A549 (cell line): ENCODE results near the gene PARP2. TPM values are rescaled to one million over a fixed set of nuclear protein-coding genes. Genes with fewer than 3 reads are reported as not detected.

Source experiments
- ATOH8 ChIP-seq: fragments of 250-450 bp; sonication (Bioruptor Pico); IDR thresholded peaks from 2 replicates; pipeline ENCODE4 v1.5.0; 2020; ENCODE audit warnings: low read depth, mild to moderate bottlenecking, moderate library complexity
- CBX2 ChIP-seq: fragments of 200-600 bp; sonication (generic); IDR thresholded peaks from 2 replicates; pipeline ENCODE4 v1.6.1; 2016; ENCODE audit warnings: low read depth, mild to moderate bottlenecking, borderline replicate concordance
- CHD4 ChIP-seq: fragments of 200-600 bp; sonication (generic); IDR thresholded peaks from 2 replicates; pipeline ENCODE4 v1.6.1; 2016; ENCODE audit warnings: antibody characterized with exemption, mild to moderate bottlenecking, borderline replicate concordance
- CTCF ChIP-seq: fragments of >200 bp; sonication (Bioruptor Twin); formaldehyde crosslinking; IDR thresholded peaks from 3 replicates; pipeline ENCODE4 v1.5.1; 2016
- EHMT2 ChIP-seq: fragments of 200-600 bp; sonication (generic); IDR thresholded peaks from 2 replicates; pipeline ENCODE4 v1.6.1; 2016; ENCODE audit warnings: antibody characterized with exemption, low read depth, mild to moderate bottlenecking, moderate library complexity
- ELK1 ChIP-seq: fragments of 150-350 bp; IDR thresholded peaks from 2 replicates; pipeline ENCODE4 v1.6.1; 2014; ENCODE audit warnings: low read depth, mild to moderate bottlenecking, low read length
- EP300 ChIP-seq, 2 experiments: fragments of >200 bp; sonication (Bioruptor Twin); formaldehyde crosslinking; IDR thresholded peaks; 2 replicates in 1 of 2; 3 replicates in 1 of 2; pipeline ENCODE4 v1.6.1; 2016 to 2017
- FOSB ChIP-seq: fragments of 250-450 bp; sonication (Bioruptor Pico); IDR thresholded peaks from 2 replicates; pipeline ENCODE4 v1.5.0; 2020; ENCODE audit warnings: mild to moderate bottlenecking, moderate library complexity
- FOXS1 ChIP-seq: fragments of 250-450 bp; sonication (Bioruptor Pico); IDR thresholded peaks from 2 replicates; pipeline ENCODE4 v1.5.0; 2020; ENCODE audit warnings: mild to moderate bottlenecking, moderate library complexity
- GATA3 ChIP-seq: IDR thresholded peaks from 2 replicates; pipeline ENCODE4 v1.6.1; 2012; ENCODE audit warnings: borderline replicate concordance
- HDAC2 ChIP-seq: fragments of 200-600 bp; sonication (generic); IDR thresholded peaks from 2 replicates; pipeline ENCODE4 v1.6.1; 2016
- HEYL ChIP-seq: fragments of 250-450 bp; sonication (Bioruptor Pico); IDR thresholded peaks from 2 replicates; pipeline ENCODE4 v1.8.0; 2021; ENCODE audit warnings: mild to moderate bottlenecking, moderate library complexity
- HOXB13 ChIP-seq: fragments of 250-450 bp; sonication (Bioruptor Pico); IDR thresholded peaks from 2 replicates; pipeline ENCODE4 v1.5.0; 2020; ENCODE audit warnings: low read depth, mild to moderate bottlenecking, moderate library complexity
- HOXB5 ChIP-seq: fragments of 250-450 bp; sonication (Bioruptor Pico); IDR thresholded peaks from 2 replicates; pipeline ENCODE4 v1.5.0; 2020; ENCODE audit warnings: mild to moderate bottlenecking, moderate library complexity
- JUN ChIP-seq, 2 experiments: fragments of >200 bp; sonication (Bioruptor Twin); formaldehyde crosslinking; IDR thresholded peaks; 2 replicates in 1 of 2; 3 replicates in 1 of 2; pipeline ENCODE4 v1.6.1; 2016 to 2017
- JUNB ChIP-seq: fragments of >200 bp; sonication (Bioruptor Twin); formaldehyde crosslinking; IDR thresholded peaks from 2 replicates; pipeline ENCODE4 v1.6.1; 2016
- KDM1A ChIP-seq: fragments of 200-600 bp; sonication (generic); IDR thresholded peaks from 2 replicates; pipeline ENCODE4 v1.6.1; 2016; ENCODE audit warnings: low read depth, mild to moderate bottlenecking
- KDM5A ChIP-seq: fragments of 200-600 bp; sonication (generic); IDR thresholded peaks from 2 replicates; pipeline ENCODE4 v1.6.1; 2016; ENCODE audit warnings: antibody characterized with exemption, mild to moderate bottlenecking
- MAX ChIP-seq: IDR thresholded peaks from 2 replicates; pipeline ENCODE4 v1.6.1; 2012
- MAZ ChIP-seq: fragments of 150-350 bp; IDR thresholded peaks from 2 replicates; pipeline ENCODE4 v1.6.1; 2014; ENCODE audit warnings: antibody characterized with exemption, low read depth, low read length, borderline replicate concordance
- NPAS2 ChIP-seq: fragments of 250-450 bp; sonication (Bioruptor Pico); IDR thresholded peaks from 2 replicates; pipeline ENCODE4 v1.8.0; 2022; ENCODE audit warnings: mild to moderate bottlenecking, moderate library complexity, borderline replicate concordance
- NR3C1 ChIP-seq: fragments of >200 bp; sonication (Bioruptor Twin); formaldehyde crosslinking; IDR thresholded peaks from 3 replicates; pipeline ENCODE4 v1.6.1; 2017
- POLR2A ChIP-seq: IDR thresholded peaks from 2 replicates; pipeline ENCODE4 v1.6.1; 2012; ENCODE audit warnings: mild to moderate bottlenecking, low read length
- RAD21 ChIP-seq, 2 experiments: fragments of >200 bp in 1 of 2; sonication (Bioruptor Twin) in 1 of 2; formaldehyde crosslinking in 1 of 2; IDR thresholded peaks in 1 of 2; conservative IDR thresholded peaks in 1 of 2; 2 replicates in 1 of 2; 3 replicates in 1 of 2; pipeline ENCODE4 v1.6.1; 2012 to 2018; ENCODE audit warnings: inconsistent platforms in 1 of 2
- RNF2 ChIP-seq: fragments of 200-600 bp; sonication (generic); IDR thresholded peaks from 2 replicates; pipeline ENCODE4 v1.6.1; 2016; ENCODE audit warnings: low read depth, mild to moderate bottlenecking, antibody characterized with exemption, moderate library complexity, borderline replicate concordance
- SMC3 ChIP-seq: fragments of >200 bp; sonication (Bioruptor Twin); formaldehyde crosslinking; IDR thresholded peaks from 3 replicates; pipeline ENCODE4 v1.6.1; 2018; ENCODE audit warnings: inconsistent platforms
- SREBF2 ChIP-seq: fragments of 450-650 bp; IDR thresholded peaks from 2 replicates; pipeline ENCODE4 v1.6.1; 2014; ENCODE audit warnings: mild to moderate bottlenecking, moderate library complexity
- TFCP2L1 ChIP-seq: fragments of 250-450 bp; sonication (Bioruptor Pico); IDR thresholded peaks from 2 replicates; pipeline ENCODE4 v1.5.0; 2021; ENCODE audit warnings: mild to moderate bottlenecking
- ZC3H11A ChIP-seq: fragments of 450-650 bp; IDR thresholded peaks from 2 replicates; pipeline ENCODE4 v1.6.1; 2014; ENCODE audit warnings: antibody characterized with exemption, mild to moderate bottlenecking
- ZFP36 ChIP-seq: fragments of 450-650 bp; IDR thresholded peaks from 2 replicates; pipeline ENCODE4 v1.6.1; 2014; ENCODE audit warnings: borderline replicate concordance; ENCODE audit not compliant: partially characterized antibody
- ZNF302 ChIP-seq: fragments of 250-450 bp; sonication (Bioruptor Pico); IDR thresholded peaks from 2 replicates; pipeline ENCODE4 v1.9.0; 2021; ENCODE audit warnings: inconsistent platforms, mild to moderate bottlenecking, moderate library complexity
- polyA plus RNA-seq, 4 experiments: library from polyadenylated mRNA; depleted of rRNA in 3 of 4; stranded (reverse); fragments of >200 nt; fragmentation: RNase III in 1 of 4; extraction: RNeasy Plus Mini Kit Qiagen cat#74134 plus additional on column Dnase treatment in 1 of 4; gene quantifications; 2 replicates in 3 of 4; 3 replicates in 1 of 4; pipeline ENCODE4 v1.2.3, GENCODE V29; 2011 to 2017

The PARP2 gene
- polyA plus RNA-seq, 2 of the 4 experiments (the other 2 are of a cell fraction): 42.3 to 43.4 TPM

GRCh38 chr14:20343092-20343861 is at the start of gene PARP2 (continued):
- TF ChIP-seq GATA3 (peak; percentile 32), CHD4 (no peak), KDM1A (no peak), HOXB13 (no peak), CBX2 (no peak), JUN (IDR thresholded peaks at IDR 0.05) (peak; percentile 98 to 100), CTCF (no peak), MAZ (0 out of 2 replicates have a peak, but pooled peaks have one; percentile 3), TFCP2L1 (CRISPR knock-in tag) (peak; percentile 100), ZNF302 (CRISPR knock-in tag) (no peak), ELK1 (no peak), HEYL (CRISPR knock-in tag) (no peak), NR3C1 (no peak), RAD21 (conservative IDR thresholded peaks at IDR 0.05 in 1 of 2, IDR thresholded peaks at IDR 0.05 in 1 of 2) (0 out of 5 replicates have a peak, but pooled peaks of 1 of the 2 experiments have one; percentile 13), EHMT2 (no peak), FOSB (CRISPR knock-in tag) (peak; percentile 99), HDAC2 (no peak), ZC3H11A (no peak), POLR2A (peak; percentile 96), FOXS1 (CRISPR knock-in tag) (no peak), SREBF2 (peak; percentile 75), JUNB (no peak), MAX (peak; percentile 80), EP300 (IDR thresholded peaks at IDR 0.05) (no peak), ZFP36 (no peak), KDM5A (peak; percentile 74), NPAS2 (CRISPR knock-in tag) (no peak), RNF2 (no peak), HOXB5 (peak; percentile 66; the same call in 1 of the 2 replicates), SMC3 (0 out of 3 replicates have a peak, but pooled peaks have one; percentile 11), ATOH8 (CRISPR knock-in tag) (peak; percentile 78; the same call in 1 of the 2 replicates)
